Trophoblast cell (in vitro differentiated cells and primary cell): Measurements from ENCODE around the gene STXBP5L.

Source experiments
- DNase-seq, 2 donors: peaks; one replicate each; pipeline ENCODE4 v3.0.0-alpha.2; 2016
- H2AFZ ChIP-seq: 2 replicates; pipeline ENCODE4 v1.6.1; 2013; ENCODE audit warnings: low read length, moderate library complexity, mild to moderate bottlenecking; ENCODE audit not compliant: insufficient read depth, poor library complexity
- H2AK5ac ChIP-seq: 2 replicates; pipeline ENCODE4 v1.6.1; 2013; ENCODE audit warnings: mild to moderate bottlenecking, low read length
- H2BK120ac ChIP-seq: 2 replicates; pipeline ENCODE4 v1.6.1; 2013; ENCODE audit warnings: low read length, mild to moderate bottlenecking, moderate library complexity; ENCODE audit not compliant: insufficient read depth, poor library complexity
- H2BK12ac ChIP-seq: 2 replicates; pipeline ENCODE4 v1.6.1; 2013; ENCODE audit warnings: mild to moderate bottlenecking, low read length, moderate library complexity
- H2BK5ac ChIP-seq: 2 replicates; pipeline ENCODE4 v1.6.1; 2013; ENCODE audit warnings: low read length, low read depth, moderate library complexity, mild to moderate bottlenecking; ENCODE audit not compliant: poor library complexity
- H3K14ac ChIP-seq: 2 replicates; pipeline ENCODE4 v1.6.1; 2013; ENCODE audit warnings: mild to moderate bottlenecking, low read length
- H3K18ac ChIP-seq: 2 replicates; pipeline ENCODE4 v1.6.1; 2013; ENCODE audit warnings: mild to moderate bottlenecking, low read length
- H3K23ac ChIP-seq: 2 replicates; pipeline ENCODE4 v1.6.1; 2013; ENCODE audit warnings: low read length
- H3K27ac ChIP-seq: 2 replicates; pipeline ENCODE4 v1.5.1; 2013; ENCODE audit warnings: low read depth, mild to moderate bottlenecking, inconsistent platforms, low read length, moderate library complexity
- H3K27me3 ChIP-seq: 2 replicates; pipeline ENCODE4 v1.6.1; 2013; ENCODE audit warnings: inconsistent platforms, mild to moderate bottlenecking, low read length, moderate library complexity; ENCODE audit not compliant: insufficient read depth
- H3K36me3 ChIP-seq, 2 experiments: 1 replicate in 1 of 2; 2 replicates in 1 of 2; pipeline ENCODE4 v1.6.1; 2013; ENCODE audit warnings: low read length in 2 of 2, mild to moderate bottlenecking in 2 of 2, moderate library complexity in 1 of 2; ENCODE audit not compliant: insufficient read depth in 2 of 2, control insufficient read depth in 1 of 2
- H3K4ac ChIP-seq: 2 replicates; pipeline ENCODE4 v1.6.1; 2013; ENCODE audit warnings: low read depth, mild to moderate bottlenecking, low read length, moderate library complexity
- H3K4me1 ChIP-seq, 2 experiments: 1 replicate in 1 of 2; 2 replicates in 1 of 2; pipeline ENCODE4 v1.6.1; 2013; ENCODE audit warnings: low read length in 2 of 2, mild to moderate bottlenecking in 2 of 2, moderate library complexity in 1 of 2; ENCODE audit not compliant: insufficient read depth in 2 of 2, control insufficient read depth in 1 of 2
- H3K4me2 ChIP-seq: 2 replicates; pipeline ENCODE4 v1.6.1; 2013; ENCODE audit warnings: inconsistent platforms, mild to moderate bottlenecking, low read length, moderate library complexity
- H3K4me3 ChIP-seq: 2 replicates; pipeline ENCODE4 v1.5.1; 2013; ENCODE audit warnings: mild to moderate bottlenecking, low read depth, low read length, inconsistent platforms
- H3K79me1 ChIP-seq: one replicate; pipeline ENCODE4 v1.6.1; 2013; ENCODE audit warnings: low read length
- H3K79me2 ChIP-seq: 2 replicates; pipeline ENCODE4 v1.6.1; 2013; ENCODE audit warnings: low read length, mild to moderate bottlenecking; ENCODE audit not compliant: control insufficient read depth, insufficient read depth, poor library complexity
- H3K9ac ChIP-seq: 2 replicates; pipeline ENCODE4 v1.6.1; 2013; ENCODE audit warnings: mild to moderate bottlenecking, low read length
- H3K9me3 ChIP-seq: 2 replicates; pipeline ENCODE4 v1.6.1; 2013; ENCODE audit warnings: low read depth, mild to moderate bottlenecking, control low read depth, inconsistent platforms, low read length; ENCODE audit not compliant: insufficient read depth
- H4K12ac ChIP-seq: 2 replicates; pipeline ENCODE4 v1.6.1; 2013; ENCODE audit warnings: low read depth, mild to moderate bottlenecking, low read length, moderate library complexity
- H4K8ac ChIP-seq: 2 replicates; pipeline ENCODE4 v1.6.1; 2013; ENCODE audit warnings: low read depth, mild to moderate bottlenecking, low read length, moderate library complexity
- H4K91ac ChIP-seq: one replicate; pipeline ENCODE4 v1.6.1; 2013; ENCODE audit warnings: low read depth, mild to moderate bottlenecking, low read length, moderate library complexity
- WGBS: extraction: QIAGEN DNeasy Blood & Tissue Kit; methylation state at CpG from one replicate; pipeline ENCODE4 v1.1.7; 2013; ENCODE audit warnings: missing lambda C conversion rate; ENCODE audit not compliant: insufficient read length, insufficient coverage; ENCODE audit errors: extremely low coverage; 5-methylcytosine and 5-hydroxymethylcytosine counted together

The STXBP5L gene

GRCh38 chr3:121269389-121269788, 361.4 kb downstream of the STXBP5L start:
- Histone ChIP-seq H2BK120ac (no peak overlapping the region), H3K4me3 (no peak overlapping the region), H3K79me2 (no peaks in the 10 kb centered on the region), H3K79me1 (no peaks in the 10 kb centered on the region), H4K12ac (no peak overlapping the region), H2AK5ac (no peak overlapping the region), H3K4ac (no peak overlapping the region), H3K23ac (no peak overlapping the region), H3K18ac (no peak overlapping the region), H3K27ac (no peak overlapping the region), H3K4me2 (no peak overlapping the region), H3K4me1 (no peaks in the 10 kb centered on the region), H2BK12ac (no peak overlapping the region), H3K36me3 (no peaks in the 10 kb centered on the region), H4K91ac (no peak overlapping the region), H3K27me3 (no peaks in the 10 kb centered on the region), H3K9ac (no peak overlapping the region), H3K14ac (no peak overlapping the region), H4K8ac (no peak overlapping the region), H2AFZ (no peak overlapping the region), H3K9me3 (no peaks in the 10 kb centered on the region), H2BK5ac (no peak overlapping the region)
- WGBS = no CpG with 5 or more reads among the region's 1 CpG
- DNase-seq = no peak

DNA sequence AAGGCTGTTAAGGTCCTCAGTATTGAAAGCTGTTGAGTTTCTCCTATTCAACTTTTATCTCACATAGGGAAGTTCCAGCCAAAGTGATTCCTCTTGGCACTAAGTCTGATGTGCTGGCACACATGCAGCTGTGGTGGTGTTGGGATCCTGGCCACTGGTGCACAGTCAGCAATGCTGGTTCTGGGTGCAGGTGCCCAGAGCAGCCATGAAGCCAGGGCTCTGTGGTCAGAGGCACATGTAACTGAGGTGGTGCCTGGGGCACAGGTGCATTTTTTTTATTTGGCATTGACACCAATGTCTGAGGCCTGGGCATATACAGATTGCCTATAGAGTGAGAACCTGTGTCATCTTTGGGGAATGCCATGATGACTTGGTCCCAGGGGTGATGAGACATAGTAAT, 366.4 kb downstream of the STXBP5L start:
- Histone ChIP-seq H3K4me1 (no peaks in the 10 kb centered on the region), H4K8ac (no peak overlapping the region), H3K4me2 (no peak overlapping the region), H2BK120ac (no peak overlapping the region), H3K36me3 (no peaks in the 10 kb centered on the region), H3K4me3 (no peak overlapping the region), H4K91ac (no peak overlapping the region), H2AFZ (no peak overlapping the region), H3K18ac (no peak overlapping the region), H2BK12ac (no peak overlapping the region), H3K9me3 (no peaks in the 10 kb centered on the region), H3K79me1 (no peaks in the 10 kb centered on the region), H3K27me3 (peaks cover 2% of the 10 kb centered on the region), H4K12ac (no peak overlapping the region), H3K23ac (no peak overlapping the region), H3K9ac (no peak overlapping the region), H3K79me2 (no peaks in the 10 kb centered on the region), H3K4ac (no peak overlapping the region), H2AK5ac (no peak overlapping the region), H2BK5ac (no peak overlapping the region), H3K27ac (no peak overlapping the region), H3K14ac (no peak overlapping the region)
- no peak for DNase-seq

GRCh38 chr3:121295452-121295851, 387.4 kb downstream of the STXBP5L start:
- no peaks in the 10 kb centered on the region for H3K36me3 ChIP-seq
- H4K8ac ChIP-seq = no peak overlapping the region
- no peak overlapping the region for H3K18ac ChIP-seq
- WGBS = no CpG with 5 or more reads among the region's 3 CpGs
- no peak overlapping the region for H2AFZ ChIP-seq
- no peaks in the 10 kb centered on the region for H3K9me3 ChIP-seq
- H3K9ac ChIP-seq = no peak overlapping the region
- H3K4ac ChIP-seq = no peak overlapping the region
- no peaks in the 10 kb centered on the region for H3K79me1 ChIP-seq
- H3K27ac ChIP-seq = no peak overlapping the region
- no peaks in the 10 kb centered on the region for H3K79me2 ChIP-seq
- H3K27me3 ChIP-seq = no peaks in the 10 kb centered on the region
- no peak overlapping the region for H3K4me3 ChIP-seq
- DNase-seq = no peak
- no peak overlapping the region for H4K12ac ChIP-seq
- H3K14ac ChIP-seq = no peak overlapping the region
- H3K4me1 ChIP-seq = no peaks in the 10 kb centered on the region
- no peak overlapping the region for H2AK5ac ChIP-seq
- H2BK12ac ChIP-seq = no peak overlapping the region
- no peak overlapping the region for H2BK5ac ChIP-seq
- no peak overlapping the region for H2BK120ac ChIP-seq
- H3K23ac ChIP-seq = no peak overlapping the region
- H3K4me2 ChIP-seq = no peak overlapping the region
- no peak overlapping the region for H4K91ac ChIP-seq

- Histone ChIP-seq H4K91ac (no peak overlapping the region), H3K9me3 (no peaks in the 10 kb centered on the region), H3K36me3 (no peaks in the 10 kb centered on the region), H2AK5ac (no peak overlapping the region), H2AFZ (no peak overlapping the region), H4K12ac (no peak overlapping the region), H2BK120ac (no peak overlapping the region), H3K18ac (no peak overlapping the region), H3K27ac (no peak overlapping the region), H3K79me1 (no peaks in the 10 kb centered on the region), H3K27me3 (no peaks in the 10 kb centered on the region), H2BK12ac (no peak overlapping the region), H3K79me2 (no peaks in the 10 kb centered on the region), H2BK5ac (no peak overlapping the region), H3K9ac (no peak overlapping the region), H3K4me1 (no peaks in the 10 kb centered on the region), H3K4ac (no peak overlapping the region), H3K4me3 (no peak overlapping the region), H4K8ac (no peak overlapping the region), H3K14ac (no peak overlapping the region), H3K23ac (no peak overlapping the region), H3K4me2 (no peak overlapping the region)
- peak in 1 of 2 donors; percentile 4 for DNase-seq
Measured at GRCh38 chr3:121295979-121296378, 388.0 kb downstream of the STXBP5L start.

DNA sequence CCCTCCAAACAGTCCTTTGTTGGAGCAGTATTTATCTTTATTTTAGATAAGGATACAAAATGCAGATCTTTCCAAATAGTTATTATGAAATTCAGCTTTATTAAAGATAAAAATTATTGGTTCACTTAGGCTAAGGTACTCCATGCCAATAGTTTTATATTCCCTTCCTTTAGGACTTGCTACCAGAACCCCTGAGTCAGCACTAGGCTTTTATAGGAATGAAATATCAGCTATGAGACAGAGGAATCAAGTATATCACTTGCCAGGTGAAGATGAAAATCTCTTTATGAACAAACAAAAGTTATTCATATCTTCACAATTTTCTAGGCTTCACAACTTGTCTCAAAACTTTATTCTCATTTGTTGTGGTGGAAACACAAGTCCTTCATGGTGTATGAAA, 416.3 kb downstream of the STXBP5L start:
- H2BK120ac ChIP-seq = no peak overlapping the region
- H3K23ac ChIP-seq = no peak overlapping the region
- H2AFZ ChIP-seq = no peak overlapping the region
- no peak overlapping the region for H3K14ac ChIP-seq
- no peak overlapping the region for H3K4me2 ChIP-seq
- no peak overlapping the region for H3K27ac ChIP-seq
- H3K4ac ChIP-seq = no peak overlapping the region
- H2AK5ac ChIP-seq = no peak overlapping the region
- H3K9me3 ChIP-seq = no peaks in the 10 kb centered on the region
- no peak overlapping the region for H3K9ac ChIP-seq
- no peaks in the 10 kb centered on the region for H3K79me2 ChIP-seq
- H4K12ac ChIP-seq = no peak overlapping the region
- no peak overlapping the region for H3K4me3 ChIP-seq
- H4K8ac ChIP-seq = no peak overlapping the region
- H3K27me3 ChIP-seq = no peaks in the 10 kb centered on the region
- H3K79me1 ChIP-seq = no peaks in the 10 kb centered on the region
- no peaks in the 10 kb centered on the region for H3K4me1 ChIP-seq
- no peaks in the 10 kb centered on the region for H3K36me3 ChIP-seq
- H2BK12ac ChIP-seq = no peak overlapping the region
- no peak overlapping the region for H2BK5ac ChIP-seq
- no peak overlapping the region for H4K91ac ChIP-seq
- DNase-seq = no peak
- no peak overlapping the region for H3K18ac ChIP-seq
